Epithelial cell of esophagus (primary cell): ENCODE measurements around the gene ACTA2.
A peak's percentile ranks its signal among the peaks of the same experiment; 100 is the strongest.

ENCODE experiments used
- DNase-seq: peaks from one replicate; pipeline ENCODE4 v3.0.0; 2010; ENCODE audit warnings: low read depth
- H3K4me3 ChIP-seq: 2 replicates; pipeline ENCODE4 v1.5.1; 2011; ENCODE audit warnings: mild to moderate bottlenecking, low read length, control low read depth
- TF ChIP-seq, protein P1 (sequence below): IDR thresholded peaks from 2 replicates; pipeline ENCODE4 v1.5.1; 2011; ENCODE audit warnings: low read depth, mild to moderate bottlenecking, low read length, control low read depth, inconsistent platforms; ENCODE audit not compliant: insufficient read depth; ENCODE audit errors: missing control alignments

The ACTA2 gene

DNA sequence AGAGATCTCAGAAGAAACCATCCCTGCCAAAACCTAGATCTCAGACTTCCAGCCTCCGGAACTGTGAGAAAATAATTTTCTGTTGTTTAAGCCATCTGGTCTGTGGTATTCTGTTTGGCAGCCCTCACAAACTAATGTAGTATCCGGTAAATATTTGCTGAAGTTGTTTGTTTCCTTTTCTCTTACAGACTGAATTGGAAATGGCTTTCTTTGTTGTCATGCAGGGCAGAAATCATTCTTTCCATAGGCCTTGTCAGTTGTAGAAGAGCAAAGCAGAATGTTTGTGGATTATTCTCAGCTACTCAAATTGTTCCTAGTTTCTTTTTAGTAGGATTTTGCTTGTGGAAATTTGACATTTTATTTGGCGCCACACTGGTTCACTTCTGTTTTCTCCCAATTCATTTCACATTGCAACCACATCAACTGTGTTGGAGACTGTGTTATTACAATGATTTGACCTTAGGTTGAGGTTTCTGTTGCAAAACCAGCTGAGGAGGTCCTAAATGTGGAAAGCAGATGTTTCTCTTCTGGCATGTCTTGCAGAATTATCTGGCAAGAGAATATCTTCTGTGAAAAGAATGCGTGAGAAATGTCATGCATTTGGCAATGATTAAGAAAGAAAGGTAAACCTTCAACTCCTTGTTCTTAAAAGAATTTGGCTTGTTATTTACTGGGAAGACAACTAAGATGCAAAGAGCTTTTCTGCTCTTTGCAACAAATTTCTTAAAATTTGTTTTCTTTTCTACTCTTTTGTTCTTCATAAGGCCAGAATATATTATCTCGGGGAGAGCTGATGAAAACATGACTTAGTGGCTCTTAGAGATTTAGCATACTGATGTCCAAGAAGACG lies 25.8 kb downstream of the ACTA2 start:
- no peak overlapping the region for H3K4me3 ChIP-seq
- DNase-seq, result no peak
- TF ChIP-seq, protein P1, sequence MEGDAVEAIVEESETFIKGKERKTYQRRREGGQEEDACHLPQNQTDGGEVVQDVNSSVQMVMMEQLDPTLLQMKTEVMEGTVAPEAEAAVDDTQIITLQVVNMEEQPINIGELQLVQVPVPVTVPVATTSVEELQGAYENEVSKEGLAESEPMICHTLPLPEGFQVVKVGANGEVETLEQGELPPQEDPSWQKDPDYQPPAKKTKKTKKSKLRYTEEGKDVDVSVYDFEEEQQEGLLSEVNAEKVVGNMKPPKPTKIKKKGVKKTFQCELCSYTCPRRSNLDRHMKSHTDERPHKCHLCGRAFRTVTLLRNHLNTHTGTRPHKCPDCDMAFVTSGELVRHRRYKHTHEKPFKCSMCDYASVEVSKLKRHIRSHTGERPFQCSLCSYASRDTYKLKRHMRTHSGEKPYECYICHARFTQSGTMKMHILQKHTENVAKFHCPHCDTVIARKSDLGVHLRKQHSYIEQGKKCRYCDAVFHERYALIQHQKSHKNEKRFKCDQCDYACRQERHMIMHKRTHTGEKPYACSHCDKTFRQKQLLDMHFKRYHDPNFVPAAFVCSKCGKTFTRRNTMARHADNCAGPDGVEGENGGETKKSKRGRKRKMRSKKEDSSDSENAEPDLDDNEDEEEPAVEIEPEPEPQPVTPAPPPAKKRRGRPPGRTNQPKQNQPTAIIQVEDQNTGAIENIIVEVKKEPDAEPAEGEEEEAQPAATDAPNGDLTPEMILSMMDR, result no peak

DNA sequence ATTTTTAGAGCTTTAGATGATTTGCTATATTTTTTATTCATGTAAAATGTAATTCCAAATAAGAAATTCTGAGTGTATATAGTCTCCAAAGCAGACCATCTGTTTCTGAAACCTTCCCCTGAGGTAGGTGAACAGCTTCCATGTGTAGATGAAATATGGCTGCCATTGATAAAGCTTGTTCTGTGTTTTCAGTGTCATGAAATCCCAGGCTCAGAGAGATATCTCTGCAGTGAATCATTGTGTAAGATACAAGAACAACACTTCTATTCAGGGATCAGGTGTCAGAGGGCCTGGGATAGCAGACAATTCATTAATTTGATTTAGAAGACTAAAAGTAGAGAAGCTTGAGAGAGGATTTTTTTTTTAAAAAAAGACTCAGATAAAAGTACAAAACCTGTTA lies 29.1 kb downstream of the ACTA2 start:
- H3K4me3 ChIP-seq, result no peak overlapping the region
- TF ChIP-seq, protein P1, result no peak
- peak; percentile 47 for DNase-seq

GRCh38 chr10:88922041-88922440 lies 30.5 kb downstream of the ACTA2 start:
- no peak overlapping the region for H3K4me3 ChIP-seq
- DNase-seq, result no peak
- TF ChIP-seq, protein P1, result no peak

GRCh38 chr10:88920986-88921593 lies 31.5 kb downstream of the ACTA2 start:
- H3K4me3 ChIP-seq, result no peak overlapping the region
- TF ChIP-seq, protein P1, result no peak
- DNase-seq, result peak; percentile 6

GRCh38 chr10:88920198-88920597 lies 32.4 kb downstream of the ACTA2 start:
- H3K4me3 ChIP-seq, result no peak overlapping the region
- DNase-seq, result peak; percentile 32
- TF ChIP-seq, protein P1, result no peak

GRCh38 chr10:88919041-88919440 lies 33.5 kb downstream of the ACTA2 start:
- TF ChIP-seq, protein P1, result no peak
- H3K4me3 ChIP-seq, result no peak overlapping the region
- DNase-seq, result no peak
